Tibial nerve (tissue), 4 donors: ENCODE results near the gene CEACAM1.

Experiments
- EP300 ChIP-seq, 2 donors: sonication (generic); formaldehyde crosslinking; IDR thresholded peaks; one replicate each; pipeline ENCODE4 v1.6.1; 2017; ENCODE audit warnings: antibody characterized with exemption in 2 of 2, mild to moderate bottlenecking in 1 of 2
- TF ChIP-seq, protein P1 (sequence below), 5 experiments: fragments of 200-600 bp in 3 of 5; fragments of 450-650 bp in 2 of 5; sonication (generic) in 3 of 5; IDR thresholded peaks; one replicate each; pipeline ENCODE4 v1.5.1; 2016 to 2019; ENCODE audit warnings: antibody characterized with exemption in 5 of 5, mild to moderate bottlenecking in 3 of 5, moderate library complexity in 2 of 5

DNA sequence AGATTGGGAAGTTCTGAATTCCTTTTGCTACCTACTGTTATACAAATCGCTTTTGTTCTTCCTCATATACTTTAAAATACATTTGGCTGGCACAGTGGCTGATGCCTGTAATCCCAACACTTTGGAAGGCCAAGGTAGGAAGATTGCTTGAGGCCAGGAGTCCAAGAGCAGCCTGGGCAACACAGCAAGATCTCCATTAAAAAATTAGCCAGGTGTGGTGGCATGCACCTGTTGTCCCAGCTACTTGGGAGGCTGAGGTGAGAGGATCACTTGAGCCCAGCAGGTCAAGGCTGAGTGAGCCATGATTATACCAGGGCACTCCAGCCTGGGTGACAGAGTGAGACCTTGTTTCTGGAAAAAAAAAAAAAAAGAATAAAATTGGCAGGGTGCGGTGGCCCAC, 51.2 kb downstream of the CEACAM1 start:
- TF ChIP-seq, protein P1, sequence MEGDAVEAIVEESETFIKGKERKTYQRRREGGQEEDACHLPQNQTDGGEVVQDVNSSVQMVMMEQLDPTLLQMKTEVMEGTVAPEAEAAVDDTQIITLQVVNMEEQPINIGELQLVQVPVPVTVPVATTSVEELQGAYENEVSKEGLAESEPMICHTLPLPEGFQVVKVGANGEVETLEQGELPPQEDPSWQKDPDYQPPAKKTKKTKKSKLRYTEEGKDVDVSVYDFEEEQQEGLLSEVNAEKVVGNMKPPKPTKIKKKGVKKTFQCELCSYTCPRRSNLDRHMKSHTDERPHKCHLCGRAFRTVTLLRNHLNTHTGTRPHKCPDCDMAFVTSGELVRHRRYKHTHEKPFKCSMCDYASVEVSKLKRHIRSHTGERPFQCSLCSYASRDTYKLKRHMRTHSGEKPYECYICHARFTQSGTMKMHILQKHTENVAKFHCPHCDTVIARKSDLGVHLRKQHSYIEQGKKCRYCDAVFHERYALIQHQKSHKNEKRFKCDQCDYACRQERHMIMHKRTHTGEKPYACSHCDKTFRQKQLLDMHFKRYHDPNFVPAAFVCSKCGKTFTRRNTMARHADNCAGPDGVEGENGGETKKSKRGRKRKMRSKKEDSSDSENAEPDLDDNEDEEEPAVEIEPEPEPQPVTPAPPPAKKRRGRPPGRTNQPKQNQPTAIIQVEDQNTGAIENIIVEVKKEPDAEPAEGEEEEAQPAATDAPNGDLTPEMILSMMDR (IDR thresholded peaks at IDR 0.05) = no peak
- TF ChIP-seq EP300 (IDR thresholded peaks at IDR 0.05) = no peak
